Uterus (tissue), 2 donors: ENCODE results near the gene CCL20.

ENCODE experiments used
- CTCF ChIP-seq, 4 experiments: fragments of 200-600 bp in 2 of 4; fragments of 450-650 bp in 2 of 4; sonication (generic) in 2 of 4; IDR thresholded peaks; one replicate each; pipeline ENCODE4 v1.5.1; 2016 to 2019; ENCODE audit warnings: antibody characterized with exemption in 4 of 4, mild to moderate bottlenecking in 2 of 4, moderate library complexity in 1 of 4
- POLR2A ChIP-seq, 2 donors: fragments of 450-650 bp; IDR thresholded peaks; one replicate each; pipeline ENCODE4 v1.6.1; 2016; ENCODE audit warnings: antibody characterized with exemption in 2 of 2, mild to moderate bottlenecking in 1 of 2, moderate library complexity in 1 of 2

GRCh38 chr2:227813562-227814353 is at the start of gene CCL20:
- TF ChIP-seq POLR2A (IDR thresholded peaks at IDR 0.05) (no peak), CTCF (IDR thresholded peaks at IDR 0.05) (no peak)
